Measurements from ENCODE around the gene NAT14.

GRCh38 chr19:55439052-55439451, 45.9 kb upstream of the NAT14 start:
- TF ChIP-seq, protein P1, sequence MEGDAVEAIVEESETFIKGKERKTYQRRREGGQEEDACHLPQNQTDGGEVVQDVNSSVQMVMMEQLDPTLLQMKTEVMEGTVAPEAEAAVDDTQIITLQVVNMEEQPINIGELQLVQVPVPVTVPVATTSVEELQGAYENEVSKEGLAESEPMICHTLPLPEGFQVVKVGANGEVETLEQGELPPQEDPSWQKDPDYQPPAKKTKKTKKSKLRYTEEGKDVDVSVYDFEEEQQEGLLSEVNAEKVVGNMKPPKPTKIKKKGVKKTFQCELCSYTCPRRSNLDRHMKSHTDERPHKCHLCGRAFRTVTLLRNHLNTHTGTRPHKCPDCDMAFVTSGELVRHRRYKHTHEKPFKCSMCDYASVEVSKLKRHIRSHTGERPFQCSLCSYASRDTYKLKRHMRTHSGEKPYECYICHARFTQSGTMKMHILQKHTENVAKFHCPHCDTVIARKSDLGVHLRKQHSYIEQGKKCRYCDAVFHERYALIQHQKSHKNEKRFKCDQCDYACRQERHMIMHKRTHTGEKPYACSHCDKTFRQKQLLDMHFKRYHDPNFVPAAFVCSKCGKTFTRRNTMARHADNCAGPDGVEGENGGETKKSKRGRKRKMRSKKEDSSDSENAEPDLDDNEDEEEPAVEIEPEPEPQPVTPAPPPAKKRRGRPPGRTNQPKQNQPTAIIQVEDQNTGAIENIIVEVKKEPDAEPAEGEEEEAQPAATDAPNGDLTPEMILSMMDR (IDR thresholded peaks at IDR 0.05 in 2 of 3, conservative IDR thresholded peaks at IDR 0.05 in 1 of 3; ENCODE audit: borderline replicate concordance in 1 of 3, insufficient read depth in 1 of 3, low read depth in 2 of 3, low read length in 2 of 3), result no peak
- TF ChIP-seq YY1 (IDR thresholded peaks at IDR 0.05; ENCODE audit: extremely low read depth, insufficient replicate concordance, low read depth, low read length) (no peak), SRF (IDR thresholded peaks at IDR 0.05; ENCODE audit: low read depth) (no peak), ZNF274 (IDR thresholded peaks at IDR 0.05; ENCODE audit: low read depth, low read length) (no peak), POLR2A (IDR thresholded peaks at IDR 0.05; ENCODE audit: borderline replicate concordance, extremely low read depth, insufficient read depth, insufficient read length) (no peak), MAX (IDR thresholded peaks at IDR 0.05) (no peak), EZH2 (IDR thresholded peaks at IDR 0.05) (no peak), EZH2phosphoT487 (IDR thresholded peaks at IDR 0.05; ENCODE audit: borderline replicate concordance) (no peak)
